Glutamatergic neuron (in vitro differentiated cells): ENCODE data around the gene GPR3. TPM values are rescaled to one million over a fixed set of nuclear protein-coding genes. Genes with fewer than 3 reads are reported as not detected.

Source experiments
- DNase-seq: peaks from one replicate; pipeline ENCODE4 v3.0.0; 2022
- H3K27ac Mint-ChIP-seq: one replicate; pipeline ENCODE4 v1.8.0; 2020; ENCODE audit warnings: mild to moderate bottlenecking, mixed read lengths, inconsistent platforms; ENCODE audit not compliant: unreplicated experiment
- H3K27me3 Mint-ChIP-seq: one replicate; pipeline ENCODE4 v1.8.0; 2020; ENCODE audit warnings: mild to moderate bottlenecking, moderate library complexity, mixed read lengths, inconsistent platforms; ENCODE audit not compliant: unreplicated experiment
- H3K36me3 Mint-ChIP-seq: one replicate; pipeline ENCODE4 v1.8.0; 2020; ENCODE audit warnings: mild to moderate bottlenecking, mixed read lengths, inconsistent platforms; ENCODE audit not compliant: unreplicated experiment
- H3K4me1 Mint-ChIP-seq: one replicate; pipeline ENCODE4 v1.8.0; 2020; ENCODE audit warnings: mild to moderate bottlenecking, low read depth, mixed read lengths, inconsistent platforms; ENCODE audit not compliant: unreplicated experiment
- H3K4me3 Mint-ChIP-seq: one replicate; pipeline ENCODE4 v1.8.0; 2020; ENCODE audit warnings: mild to moderate bottlenecking, mixed read lengths, inconsistent platforms; ENCODE audit not compliant: unreplicated experiment
- H3K9me3 Mint-ChIP-seq: one replicate; pipeline ENCODE4 v1.8.0; 2020; ENCODE audit warnings: mild to moderate bottlenecking, moderate library complexity, mixed read lengths, inconsistent platforms; ENCODE audit not compliant: unreplicated experiment
- total RNA-seq: library from RNA; stranded (reverse); fragmentation: NEBNext Ultra II Directional; extraction: Animal tissue kit (Norgen Biotek cat#: 25700); gene quantifications from one replicate; pipeline ENCODE4 v1.2.1, GENCODE V29; 2021; ENCODE audit not compliant: unreplicated experiment
- TF ChIP-seq, protein P1 (sequence below): fragments of 200-600 bp; sonication (generic); IDR thresholded peaks from one replicate; pipeline ENCODE4 v1.5.0; 2021; ENCODE audit not compliant: partially characterized antibody, unreplicated experiment

GPR3 gene
- total RNA-seq, 1 donor from 2014 or later = 1.5 TPM

GRCh38 chr1:27392778-27393635 lies 585 bp downstream of the GPR3 start:
- Mint-ChIP-seq H3K27me3 (peaks cover 10% of the 10 kb centered on the region), H3K4me3 (peak overlapping the region; percentile 82), H3K27ac (no peak overlapping the region), H3K4me1 (peaks cover 14% of the 10 kb centered on the region), H3K9me3 (no peaks in the 10 kb centered on the region), H3K36me3 (no peaks in the 10 kb centered on the region)
- peak; percentile 35 for DNase-seq
- TF ChIP-seq, protein P1, sequence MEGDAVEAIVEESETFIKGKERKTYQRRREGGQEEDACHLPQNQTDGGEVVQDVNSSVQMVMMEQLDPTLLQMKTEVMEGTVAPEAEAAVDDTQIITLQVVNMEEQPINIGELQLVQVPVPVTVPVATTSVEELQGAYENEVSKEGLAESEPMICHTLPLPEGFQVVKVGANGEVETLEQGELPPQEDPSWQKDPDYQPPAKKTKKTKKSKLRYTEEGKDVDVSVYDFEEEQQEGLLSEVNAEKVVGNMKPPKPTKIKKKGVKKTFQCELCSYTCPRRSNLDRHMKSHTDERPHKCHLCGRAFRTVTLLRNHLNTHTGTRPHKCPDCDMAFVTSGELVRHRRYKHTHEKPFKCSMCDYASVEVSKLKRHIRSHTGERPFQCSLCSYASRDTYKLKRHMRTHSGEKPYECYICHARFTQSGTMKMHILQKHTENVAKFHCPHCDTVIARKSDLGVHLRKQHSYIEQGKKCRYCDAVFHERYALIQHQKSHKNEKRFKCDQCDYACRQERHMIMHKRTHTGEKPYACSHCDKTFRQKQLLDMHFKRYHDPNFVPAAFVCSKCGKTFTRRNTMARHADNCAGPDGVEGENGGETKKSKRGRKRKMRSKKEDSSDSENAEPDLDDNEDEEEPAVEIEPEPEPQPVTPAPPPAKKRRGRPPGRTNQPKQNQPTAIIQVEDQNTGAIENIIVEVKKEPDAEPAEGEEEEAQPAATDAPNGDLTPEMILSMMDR = no peak

DNA sequence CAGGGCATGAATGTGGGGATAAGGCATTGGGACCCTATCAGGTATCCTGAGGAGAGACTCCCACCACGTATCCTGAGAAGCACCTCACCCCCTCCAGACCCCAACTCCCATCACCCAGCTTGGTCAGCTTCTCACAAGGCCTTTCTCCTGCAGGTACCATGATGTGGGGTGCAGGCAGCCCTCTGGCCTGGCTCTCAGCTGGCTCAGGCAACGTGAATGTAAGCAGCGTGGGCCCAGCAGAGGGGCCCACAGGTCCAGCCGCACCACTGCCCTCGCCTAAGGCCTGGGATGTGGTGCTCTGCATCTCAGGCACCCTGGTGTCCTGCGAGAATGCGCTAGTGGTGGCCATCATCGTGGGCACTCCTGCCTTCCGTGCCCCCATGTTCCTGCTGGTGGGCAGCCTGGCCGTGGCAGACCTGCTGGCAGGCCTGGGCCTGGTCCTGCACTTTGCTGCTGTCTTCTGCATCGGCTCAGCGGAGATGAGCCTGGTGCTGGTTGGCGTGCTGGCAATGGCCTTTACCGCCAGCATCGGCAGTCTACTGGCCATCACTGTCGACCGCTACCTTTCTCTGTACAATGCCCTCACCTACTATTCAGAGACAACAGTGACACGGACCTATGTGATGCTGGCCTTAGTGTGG lies 1.3 kb downstream of the GPR3 start:
- TF ChIP-seq, protein P1 = no peak

GRCh38 chr1:27394282-27394658 lies 1.8 kb downstream of the GPR3 start:
- no peak overlapping the region for H3K4me3 Mint-ChIP-seq
- H3K27me3 Mint-ChIP-seq = peaks cover 10% of the 10 kb centered on the region
- H3K36me3 Mint-ChIP-seq = no peaks in the 10 kb centered on the region
- TF ChIP-seq, protein P1 = no peak
- no peak for DNase-seq
- no peaks in the 10 kb centered on the region for H3K9me3 Mint-ChIP-seq
- H3K27ac Mint-ChIP-seq = no peak overlapping the region
- peaks cover 20% of the 10 kb centered on the region for H3K4me1 Mint-ChIP-seq

More for the DNA sequence above, 1.3 kb downstream of the GPR3 start:
- no peaks in the 10 kb centered on the region for H3K9me3 Mint-ChIP-seq
- no peak for DNase-seq
- H3K4me3 Mint-ChIP-seq = no peak overlapping the region
- H3K27me3 Mint-ChIP-seq = peaks cover 10% of the 10 kb centered on the region
- no peaks in the 10 kb centered on the region for H3K36me3 Mint-ChIP-seq
- no peak overlapping the region for H3K27ac Mint-ChIP-seq
- peaks cover 15% of the 10 kb centered on the region for H3K4me1 Mint-ChIP-seq

- Mint-ChIP-seq H3K36me3 (no peaks in the 10 kb centered on the region), H3K9me3 (no peaks in the 10 kb centered on the region), H3K4me3 (no peak overlapping the region), H3K4me1 (peaks cover 21% of the 10 kb centered on the region), H3K27me3 (peaks cover 10% of the 10 kb centered on the region), H3K27ac (no peak overlapping the region)
- TF ChIP-seq, protein P1 = no peak
- no peak for DNase-seq
Measured at GRCh38 chr1:27394925-27395324, 2.5 kb downstream of the GPR3 start.
